Esophagus (tissue), 2 donors: ENCODE data around the gene CRELD2. TPM values are rescaled to one million over a fixed set of nuclear protein-coding genes. Genes with fewer than 3 reads are reported as not detected.

Experiments used
- H3K27ac ChIP-seq, 2 donors: one replicate each; pipeline ENCODE4 v1.5.1; 2013; ENCODE audit warnings: low read depth in 2 of 2, mild to moderate bottlenecking in 2 of 2, inconsistent platforms in 1 of 2, low read length in 1 of 2, moderate library complexity in 1 of 2
- H3K27me3 ChIP-seq, 2 donors: one replicate each; pipeline ENCODE4 v1.6.1; 2013; ENCODE audit warnings: low read length in 2 of 2, control low read depth in 1 of 2, mild to moderate bottlenecking in 1 of 2; ENCODE audit not compliant: insufficient read depth in 2 of 2, control insufficient read depth in 1 of 2
- H3K36me3 ChIP-seq, 2 donors: one replicate each; pipeline ENCODE4 v1.6.1; 2013; ENCODE audit warnings: low read length in 1 of 2; ENCODE audit not compliant: control insufficient read depth in 2 of 2, insufficient read depth in 2 of 2
- H3K4me1 ChIP-seq, 2 donors: one replicate each; pipeline ENCODE4 v1.6.1; 2013; ENCODE audit warnings: low read length in 1 of 2; ENCODE audit not compliant: control insufficient read depth in 2 of 2, insufficient read depth in 2 of 2
- H3K4me3 ChIP-seq, 2 donors: one replicate each; pipeline ENCODE4 v1.5.1; 2013; ENCODE audit warnings: low read length in 2 of 2, mild to moderate bottlenecking in 2 of 2, low read depth in 1 of 2, moderate library complexity in 1 of 2
- H3K9me3 ChIP-seq, 2 donors: one replicate each; pipeline ENCODE4 v1.6.1; 2013; ENCODE audit warnings: mild to moderate bottlenecking in 2 of 2, low read depth in 1 of 2, low read length in 1 of 2, moderate library complexity in 1 of 2; ENCODE audit not compliant: control insufficient read depth in 2 of 2, insufficient read depth in 1 of 2
- WGBS, 2 donors: extraction: QIAGEN DNeasy Blood & Tissue Kit; methylation state at CpG; one replicate each; pipeline ENCODE4 v1.1.7; 2013; 5-methylcytosine and 5-hydroxymethylcytosine counted together
- polyA plus RNA-seq, 2 donors: library from polyadenylated mRNA; stranded (reverse); fragments of 200-250 nt; gene quantifications; one replicate each; pipeline ENCODE4 v1.2.3, GENCODE V29; 2013
- donor health status: healthy with polysubstance abuse.
- donor health status: Bipolar disorder and iron deficiency.

Gene CRELD2
- polyA plus RNA-seq, 2 donors, result 16.1 to 31.2 TPM

- Histone ChIP-seq H3K4me1 (peaks cover 0 to 47% of the 10 kb centered on the region in 2 donors), H3K9me3 (no peaks in the 10 kb centered on the region), H3K27ac (no peak overlapping the region), H3K36me3 (no peaks in the 10 kb centered on the region), H3K27me3 (no peaks in the 10 kb centered on the region), H3K4me3 (no peak overlapping the region)
- WGBS, 2 donors, result 63 to 69% methylated on average over 8 of the region's 8 CpGs
These were observed 35.9 kb downstream of the CRELD2 start for GRCh38 chr22:49954354-49954753.

DNA sequence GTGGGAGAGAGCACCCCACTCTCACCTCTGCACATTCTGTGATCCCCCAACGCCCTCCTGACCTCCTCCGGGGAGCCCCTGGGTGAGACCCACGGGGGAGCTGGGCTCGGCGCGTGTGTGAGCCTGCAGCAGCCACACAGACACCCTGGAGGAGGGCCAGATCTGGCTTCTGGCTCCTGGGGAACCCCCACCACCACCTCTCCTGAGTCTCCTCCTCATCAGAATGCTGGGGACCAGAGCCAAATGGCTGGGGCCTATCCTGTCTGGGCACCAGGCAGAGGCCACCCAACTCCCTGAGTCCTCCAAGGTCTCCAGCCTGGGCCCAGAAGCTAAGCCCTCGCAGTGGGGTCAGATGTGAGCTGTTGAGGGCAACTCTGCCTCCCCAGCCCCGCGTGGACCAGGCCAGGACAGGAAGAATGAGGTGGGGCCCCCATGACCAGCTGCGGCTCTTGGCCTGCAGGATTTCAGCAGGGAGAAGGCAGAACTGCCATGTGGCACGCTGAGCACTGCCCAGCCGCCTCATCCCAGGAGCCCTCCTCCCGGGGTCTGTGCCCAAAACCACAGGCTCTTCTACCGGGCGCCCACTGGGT is 36.7 kb downstream of the CRELD2 start:
- no peak overlapping the region for H3K27ac ChIP-seq
- WGBS, 2 donors, result 64 to 70% methylated on average over 15 of the region's 15 CpGs
- no peak overlapping the region for H3K4me3 ChIP-seq
- no peaks in the 10 kb centered on the region for H3K9me3 ChIP-seq
- peaks cover 0 to 47% of the 10 kb centered on the region in 2 donors for H3K4me1 ChIP-seq
- no peaks in the 10 kb centered on the region for H3K36me3 ChIP-seq
- H3K27me3 ChIP-seq, result no peaks in the 10 kb centered on the region

DNA sequence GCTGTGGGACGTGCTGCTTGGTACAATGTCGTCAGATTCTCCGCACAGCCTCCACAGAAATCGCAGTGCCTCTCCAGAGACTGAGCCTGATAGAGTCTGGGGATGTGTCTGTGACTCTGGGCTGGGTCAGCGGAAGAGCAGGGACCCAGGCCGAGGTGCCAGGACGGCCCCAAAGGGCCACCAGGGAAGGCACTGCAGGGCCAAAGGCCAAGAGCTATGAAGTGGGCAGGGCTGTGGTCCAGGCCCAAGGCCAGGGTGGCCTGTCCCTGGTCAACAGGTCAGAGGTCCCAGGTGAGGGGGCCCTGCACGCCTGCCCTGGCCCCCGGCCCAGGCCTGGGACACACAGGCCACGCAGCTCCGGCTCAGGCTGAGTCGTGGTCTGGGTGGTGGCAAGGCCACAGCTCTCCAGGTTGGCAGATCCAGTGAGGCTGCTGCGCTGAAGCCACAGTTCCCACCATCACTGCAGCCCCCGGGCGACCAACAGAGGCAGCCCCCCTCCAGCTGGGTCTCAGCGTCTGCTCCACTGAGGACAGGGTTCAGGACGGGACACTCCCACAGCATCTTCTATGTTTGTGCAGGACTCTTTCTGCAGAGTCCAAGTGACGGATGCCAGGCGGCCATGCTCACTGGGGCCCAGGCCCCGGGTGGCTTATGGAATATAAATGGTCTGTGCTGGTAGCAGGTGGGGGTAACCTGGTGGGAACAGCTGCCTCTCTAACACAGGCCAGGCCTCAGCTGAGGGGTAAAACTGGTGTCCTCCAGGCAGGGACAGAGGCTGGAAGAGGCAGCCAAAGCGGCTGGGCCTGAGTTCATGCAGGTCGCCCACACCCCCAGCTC is 37.4 kb downstream of the CRELD2 start:
- Histone ChIP-seq H3K36me3 (no peaks in the 10 kb centered on the region), H3K4me3 (no peak overlapping the region), H3K9me3 (no peaks in the 10 kb centered on the region), H3K27ac (no peak overlapping the region), H3K27me3 (no peaks in the 10 kb centered on the region), H3K4me1 (peaks cover 0 to 43% of the 10 kb centered on the region in 2 donors)
- WGBS, 2 donors, result 91 to 93% methylated on average over 22 of the region's 22 CpGs

- peaks cover 0 to 41% of the 10 kb centered on the region in 2 donors for H3K4me1 ChIP-seq
- no peaks in the 10 kb centered on the region for H3K9me3 ChIP-seq
- 78 to 80% methylated on average over 15 of the region's 15 CpGs for WGBS, 2 donors
- no peak overlapping the region for H3K4me3 ChIP-seq
- no peaks in the 10 kb centered on the region for H3K27me3 ChIP-seq
- peaks cover 0 to under 1% of the 10 kb centered on the region in 2 donors for H3K36me3 ChIP-seq
- H3K27ac ChIP-seq, result no peak overlapping the region
These were observed 38.0 kb downstream of the CRELD2 start for GRCh38 chr22:49956418-49956770.

DNA sequence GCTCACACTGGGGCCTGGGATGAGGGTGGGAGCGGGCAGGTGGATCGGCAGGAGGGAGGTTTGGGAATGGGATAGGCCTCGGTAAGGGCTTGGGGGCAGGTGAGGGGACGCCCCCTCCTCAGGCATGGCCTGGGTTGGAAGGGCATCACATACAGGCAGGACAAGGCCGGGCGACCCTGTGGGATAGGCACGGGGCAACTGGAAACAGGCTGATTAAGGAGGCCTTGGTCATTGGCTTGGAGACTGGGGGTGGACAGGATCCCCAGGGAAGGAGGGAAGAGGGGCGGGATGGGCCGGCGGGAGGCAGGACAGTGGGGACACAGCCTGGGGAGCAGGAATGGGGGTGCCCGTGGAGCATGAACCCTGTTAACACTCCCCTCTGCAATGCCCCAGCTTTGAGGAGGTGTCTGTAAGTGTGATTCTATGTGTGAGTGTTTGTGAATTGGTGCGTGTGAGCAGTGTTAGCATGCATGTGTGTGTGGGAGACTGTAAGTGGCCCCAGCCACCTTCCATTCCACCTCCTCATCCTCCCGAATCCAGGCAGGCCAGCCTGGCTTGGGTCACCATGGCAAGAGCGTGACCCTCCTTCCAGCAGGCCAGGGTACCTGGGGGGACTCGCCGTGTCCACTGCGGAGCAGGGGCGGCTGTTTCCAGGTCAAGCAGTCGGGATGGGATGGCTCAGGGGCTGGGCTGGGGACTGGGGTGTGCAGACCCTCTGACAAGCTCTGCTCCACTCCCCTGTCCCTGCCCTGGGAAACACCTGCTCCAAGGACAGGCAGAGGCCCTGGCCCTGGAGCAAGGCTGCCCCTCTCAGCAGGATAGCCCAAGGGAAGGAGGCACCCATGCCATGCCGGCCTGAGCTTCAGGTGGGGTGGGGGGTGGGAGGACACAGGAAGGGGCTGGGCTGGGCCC is 38.7 kb downstream of the CRELD2 start:
- H3K27ac ChIP-seq, result no peak overlapping the region
- no peaks in the 10 kb centered on the region for H3K9me3 ChIP-seq
- H3K4me1 ChIP-seq, result peaks cover 0 to 33% of the 10 kb centered on the region in 2 donors
- H3K36me3 ChIP-seq, result peaks cover 0 to 7% of the 10 kb centered on the region in 2 donors
- H3K4me3 ChIP-seq, result no peak overlapping the region
- whole genome bisulfite sequencing, 2 donors, result 92 to 93% methylated on average over 18 to 20 of the region's 20 CpGs
- H3K27me3 ChIP-seq, result no peaks in the 10 kb centered on the region

DNA sequence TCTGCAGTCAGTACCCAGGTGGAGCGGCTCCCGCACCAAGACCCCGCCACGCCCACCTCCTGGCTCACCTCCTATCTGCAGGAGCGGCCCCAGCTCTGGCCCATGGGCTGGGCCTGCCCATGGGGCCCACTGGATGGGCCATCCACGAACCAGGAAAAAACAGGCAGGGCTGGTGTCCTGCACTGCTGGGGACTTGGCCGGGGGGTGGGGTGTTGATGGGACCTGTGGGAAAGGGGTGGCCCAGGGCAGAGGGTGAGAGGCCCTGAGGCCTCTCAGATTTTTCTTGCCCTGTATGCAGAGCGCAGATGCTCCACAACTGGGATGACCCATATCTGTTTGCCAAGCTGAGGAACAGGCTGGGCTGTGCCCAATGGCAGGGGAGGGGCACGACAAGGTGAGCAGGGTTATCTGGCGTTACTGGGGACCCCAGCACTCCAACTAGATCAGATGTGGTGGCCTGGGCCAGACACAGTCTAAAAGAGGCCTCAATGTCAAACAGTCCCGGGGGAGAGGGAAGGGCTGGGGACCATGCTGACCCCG is 39.5 kb downstream of the CRELD2 start:
- 66 to 90% methylated on average over 12 of the region's 12 CpGs for WGBS, 2 donors
- H3K27me3 ChIP-seq, result no peaks in the 10 kb centered on the region
- H3K36me3 ChIP-seq, result peaks cover 0 to 11% of the 10 kb centered on the region in 2 donors
- H3K27ac ChIP-seq, result no peak overlapping the region
- H3K4me3 ChIP-seq, result no peak overlapping the region
- peaks cover 0 to 32% of the 10 kb centered on the region in 2 donors for H3K4me1 ChIP-seq
- no peaks in the 10 kb centered on the region for H3K9me3 ChIP-seq

- H3K27ac ChIP-seq, result no peak overlapping the region
- peaks cover 5 to 17% of the 10 kb centered on the region in 2 donors for H3K36me3 ChIP-seq
- no peaks in the 10 kb centered on the region for H3K27me3 ChIP-seq
- H3K4me3 ChIP-seq, result no peak overlapping the region
- no peaks in the 10 kb centered on the region for H3K9me3 ChIP-seq
- WGBS, 2 donors, result 87% methylated on average over 16 of the region's 16 CpGs
- H3K4me1 ChIP-seq, result peaks cover 0 to 33% of the 10 kb centered on the region in 2 donors
These were observed 40.0 kb downstream of the CRELD2 start for GRCh38 chr22:49958366-49958921.

- H3K36me3 ChIP-seq, result peaks cover 9 to 22% of the 10 kb centered on the region in 2 donors
- WGBS, 2 donors, result 73 to 77% methylated on average over 29 of the region's 29 CpGs
- H3K4me3 ChIP-seq, result peak overlapping the region; percentile 87 to 97
- H3K9me3 ChIP-seq, result no peaks in the 10 kb centered on the region
- H3K27ac ChIP-seq, result peak overlapping the region; percentile 86 to 98
- no peaks in the 10 kb centered on the region for H3K27me3 ChIP-seq
- peaks cover 0 to 28% of the 10 kb centered on the region in 2 donors for H3K4me1 ChIP-seq
These were observed 40.7 kb downstream of the CRELD2 start for GRCh38 chr22:49958931-49959781.
